T-cell (primary cell): ENCODE results near the gene VPS45. TPM values are rescaled to one million over a fixed set of nuclear protein-coding genes. Genes with fewer than 3 reads are reported as not detected.
A peak's percentile ranks its signal among the peaks of the same experiment; 100 is the strongest.

ENCODE experiments used
- ATAC-seq, 4 experiments: fragments of 200-7000 bp in 3 of 4; fragments of 150-1000 bp in 1 of 4; cut with Tn5 transposase; replicated peaks in 1 of 4; 1 replicate in 3 of 4; 2 replicates in 1 of 4; pipeline ENCODE4 v1.10.0; 2021; ENCODE audit warnings: moderate library complexity in 3 of 4, mild to moderate bottlenecking in 2 of 4, moderate number of reproducible peaks in 1 of 4
- CTCF ChIA-PET, 2 donors: fragments of 300-600 bp; sonication (Branson Sonifier 250); formaldehyde crosslinking; loops; one replicate each; lab custom pipeline; 2022; ENCODE audit warnings: antibody characterized with exemption in 2 of 2; lab: Charles Lee
- POLR2A ChIA-PET, 2 donors: fragments of 300-600 bp; sonication (Branson Sonifier 250); formaldehyde crosslinking; loops; one replicate each; lab custom pipeline; 2022; ENCODE audit warnings: antibody characterized with exemption in 2 of 2; lab: Charles Lee
- DNase-seq, 35 experiments: peaks; one replicate each; pipeline versions ENCODE4 v3.0.0 to v3.0.0-alpha.2; 2013 to 2023
- H3K27ac ChIP-seq: one replicate; pipeline ENCODE4 v1.5.1; 2013; ENCODE audit warnings: low read length
- H3K27me3 ChIP-seq, 2 experiments: replicated peaks in 1 of 2; 1 replicate in 1 of 2; 2 replicates in 1 of 2; pipeline versions ENCODE4 v1.6.1 to v1.7.0; 2013; ENCODE audit warnings: low read length in 1 of 2, mixed read lengths in 1 of 2; ENCODE audit not compliant: control insufficient read depth in 2 of 2, insufficient read depth in 2 of 2; ENCODE audit errors: extremely low read depth in 1 of 2
- H3K36me3 ChIP-seq, 2 donors: 1 replicate in 1 of 2; 2 replicates in 1 of 2; pipeline versions ENCODE4 v1.6.1 to v1.7.0; 2013; ENCODE audit warnings: low read length in 1 of 2; ENCODE audit not compliant: control insufficient read depth in 2 of 2, insufficient read depth in 1 of 2; ENCODE audit errors: extremely low read depth in 1 of 2
- H3K4me1 ChIP-seq, 2 experiments: 1 replicate in 1 of 2; 2 replicates in 1 of 2; pipeline versions ENCODE4 v1.6.1 to v1.7.0; 2013; ENCODE audit warnings: low read length in 2 of 2, mixed read lengths in 1 of 2; ENCODE audit not compliant: insufficient read depth in 2 of 2, control insufficient read depth in 1 of 2; ENCODE audit errors: extremely low read depth in 1 of 2
- H3K4me3 ChIP-seq, 2 donors: 1 replicate in 1 of 2; 2 replicates in 1 of 2; pipeline versions ENCODE4 v1.5.1 to v1.7.0; 2013; ENCODE audit warnings: mild to moderate bottlenecking in 2 of 2, low read length in 1 of 2, moderate library complexity in 1 of 2; ENCODE audit not compliant: control insufficient read depth in 1 of 2; ENCODE audit errors: extremely low read depth in 1 of 2
- H3K9me3 ChIP-seq: 2 replicates; pipeline ENCODE4 v1.7.0; 2013
- H3K27ac Mint-ChIP-seq, 2 donors: one replicate each; pipeline ENCODE4 v1.8.0; 2020 to 2021; ENCODE audit warnings: mild to moderate bottlenecking in 2 of 2, mixed read lengths in 2 of 2
- H3K27me3 Mint-ChIP-seq, 2 donors: one replicate each; pipeline ENCODE4 v1.8.0; 2021 to 2022; ENCODE audit warnings: mixed read lengths in 2 of 2
- H3K36me3 Mint-ChIP-seq: one replicate; pipeline ENCODE4 v1.8.0; 2021; ENCODE audit warnings: mixed read lengths
- H3K4me1 Mint-ChIP-seq, 3 donors: one replicate each; pipeline ENCODE4 v1.8.0; 2020 to 2022; ENCODE audit warnings: mixed read lengths in 3 of 3, mild to moderate bottlenecking in 1 of 3
- H3K4me3 Mint-ChIP-seq, 3 donors: one replicate each; pipeline ENCODE4 v1.8.0; 2020 to 2022; ENCODE audit warnings: mild to moderate bottlenecking in 3 of 3, mixed read lengths in 3 of 3, moderate library complexity in 3 of 3
- H3K9me3 Mint-ChIP-seq, 3 donors: one replicate each; pipeline ENCODE4 v1.8.0; 2020 to 2022; ENCODE audit warnings: mixed read lengths in 3 of 3
- WGBS: methylation state at CpG from one replicate; pipeline ENCODE4 v1.1.5; 2013; ENCODE audit warnings: missing lambda C conversion rate; ENCODE audit not compliant: insufficient coverage; 5-methylcytosine and 5-hydroxymethylcytosine counted together
- total RNA-seq, 35 experiments: library from RNA in 6 of 35; stranded (reverse) in 6 of 35; fragments of 120-200 nt in 1 of 35; gene quantifications; one replicate each; pipeline versions ENCODE4 v1.2.1 to v1.2.4 and lab custom pipeline; 2013 to 2026

Gene VPS45
- total RNA-seq, 5 donors from 2014 or later (not counting 1 experiment from before 2014, with no cell fraction given): 24.9 to 30.7 (median 28.0) TPM

- H3K4me1 Mint-ChIP-seq: peaks cover 4 to 27% (median 14%) of the 10 kb centered on the region in 3 donors
- H3K9me3 Mint-ChIP-seq: peaks cover 0 to 3% (median 0%) of the 10 kb centered on the region in 3 donors
- peak overlapping the region; percentile 0 to 3 for H3K27ac Mint-ChIP-seq
Observed at GRCh38 chr1:150121236-150121862, 53.8 kb downstream of the VPS45 start.

GRCh38 chr1:150126811-150127210 lies 59.2 kb downstream of the VPS45 start:
- POLR2A ChIA-PET: no interaction called here
- H3K4me1 Mint-ChIP-seq: peaks cover 4 to 9% (median 6%) of the 10 kb centered on the region in 3 donors
- WGBS: no CpG with 5 or more reads among the region's 2 CpGs

More at GRCh38 chr1:150121236-150121862, 53.8 kb downstream of the VPS45 start:
- Histone ChIP-seq H3K27me3 (no peaks in the 10 kb centered on the region), H3K4me3 (no peak overlapping the region), H3K4me1 (peaks cover 0 to 4% of the 10 kb centered on the region in 2 experiments), H3K9me3 (no peaks in the 10 kb centered on the region), H3K36me3 (no peaks in the 10 kb centered on the region), H3K27ac (no peak overlapping the region)
- DNase-seq: no peak
- Mint-ChIP-seq H3K36me3 (peaks cover 10% of the 10 kb centered on the region), H3K27me3 (no peaks in the 10 kb centered on the region), H3K4me3 (no peak overlapping the region)
- POLR2A ChIA-PET: interaction anchor here (0.6 to 0.7 kb wide), 2 partner anchors 11 to 16 kb away, joined by 3 read pairs; no protein-coding TSS in a partner anchor
- CTCF ChIA-PET: interaction anchor here in 1 of 2 donors (0.6 kb wide), 1 partner anchor 31 kb away, joined by 3 read pairs; no protein-coding TSS in a partner anchor
- no peak for ATAC-seq
- no CpG with 5 or more reads among the region's 1 CpG for WGBS

GRCh38 chr1:150127464-150127863 lies 59.9 kb downstream of the VPS45 start:
- Mint-ChIP-seq H3K4me1 (peaks cover 3 to 11% (median 6%) of the 10 kb centered on the region in 3 donors), H3K36me3 (peaks cover 11% of the 10 kb centered on the region), H3K27me3 (no peaks in the 10 kb centered on the region), H3K4me3 (no peak overlapping the region), H3K27ac (no peak overlapping the region), H3K9me3 (peaks cover 0 to 3% (median 0%) of the 10 kb centered on the region in 3 donors)
- ChIA-PET POLR2A (interaction anchor here in 1 of 2 donors (0.5 kb wide), 1 partner anchor 60 kb away, joined by 4 read pairs; no protein-coding TSS in a partner anchor), CTCF (interaction anchor here in 1 of 2 donors (0.5 to 1.7 kb wide), 2 partner anchors 23 to 40 kb away, joined by 4 to 5 read pairs; no protein-coding TSS in a partner anchor)
- H3K9me3 ChIP-seq: no peaks in the 10 kb centered on the region
- no peaks in the 10 kb centered on the region for H3K27me3 ChIP-seq
- no peaks in the 10 kb centered on the region for H3K4me1 ChIP-seq
- H3K27ac ChIP-seq: no peak overlapping the region
- H3K36me3 ChIP-seq: no peaks in the 10 kb centered on the region
- no peak for ATAC-seq
- H3K4me3 ChIP-seq: no peak overlapping the region
- no peak for DNase-seq

More at GRCh38 chr1:150126811-150127210, 59.2 kb downstream of the VPS45 start:
- H3K27ac ChIP-seq: no peak overlapping the region
- ATAC-seq (no peak), DNase-seq (no peak)
- CTCF ChIA-PET: interaction anchor here (0.6 to 1.7 kb wide), 2 partner anchors 22 to 853 kb away, joined by 3 to 5 read pairs; no protein-coding TSS in a partner anchor
- no peaks in the 10 kb centered on the region for H3K9me3 ChIP-seq
- no peak overlapping the region for H3K4me3 ChIP-seq
- H3K4me1 ChIP-seq: no peaks in the 10 kb centered on the region
- Mint-ChIP-seq H3K27ac (no peak overlapping the region), H3K9me3 (peaks cover 0 to 3% (median 0%) of the 10 kb centered on the region in 3 donors), H3K4me3 (no peak overlapping the region), H3K36me3 (peaks cover 14% of the 10 kb centered on the region), H3K27me3 (no peaks in the 10 kb centered on the region)
- no peaks in the 10 kb centered on the region for H3K27me3 ChIP-seq
- no peaks in the 10 kb centered on the region for H3K36me3 ChIP-seq

- Histone ChIP-seq H3K27ac (no peak overlapping the region), H3K9me3 (no peaks in the 10 kb centered on the region), H3K36me3 (no peaks in the 10 kb centered on the region), H3K27me3 (no peaks in the 10 kb centered on the region), H3K4me1 (no peaks in the 10 kb centered on the region), H3K4me3 (no peak overlapping the region)
- POLR2A ChIA-PET: interaction anchor here in 1 of 2 donors (0.6 kb wide), 1 partner anchor 33 kb away, joined by 3 read pairs; no protein-coding TSS in a partner anchor
- Mint-ChIP-seq H3K9me3 (peaks cover 0 to 2% (median 0%) of the 10 kb centered on the region in 3 donors), H3K27ac (no peak overlapping the region), H3K27me3 (no peaks in the 10 kb centered on the region), H3K4me3 (no peak overlapping the region), H3K36me3 (peaks cover 14% of the 10 kb centered on the region), H3K4me1 (peaks cover 6 to 11% (median 6%) of the 10 kb centered on the region in 3 donors)
- no peak for DNase-seq
- no peak for ATAC-seq
- 93% methylated on average over 3 of the region's 7 CpGs for WGBS
- CTCF ChIA-PET: interaction anchor here in 1 of 2 donors (1.7 kb wide), 1 partner anchor 23 kb away, joined by 5 read pairs; no protein-coding TSS in a partner anchor
Observed at GRCh38 chr1:150127868-150128267, 60.3 kb downstream of the VPS45 start.

GRCh38 chr1:150132372-150132771 lies 64.8 kb downstream of the VPS45 start:
- H3K36me3 ChIP-seq: no peaks in the 10 kb centered on the region
- no CpG with 5 or more reads among the region's 1 CpG for WGBS
- Mint-ChIP-seq H3K9me3 (no peaks in the 10 kb centered on the region), H3K36me3 (peaks cover 22% of the 10 kb centered on the region), H3K4me3 (no peak overlapping the region), H3K27ac (no peak overlapping the region), H3K4me1 (peaks cover 3 to 7% (median 6%) of the 10 kb centered on the region in 3 donors), H3K27me3 (no peaks in the 10 kb centered on the region)
- no peak overlapping the region for H3K27ac ChIP-seq
- H3K4me3 ChIP-seq: no peak overlapping the region
- no peaks in the 10 kb centered on the region for H3K4me1 ChIP-seq
- H3K9me3 ChIP-seq: no peaks in the 10 kb centered on the region
- ChIA-PET CTCF (no interaction called here), POLR2A (interaction anchor here in 1 of 2 donors (0.5 to 0.6 kb wide), 3 partner anchors 114 to 413 kb away, joined by 3 to 14 read pairs (median 3); no protein-coding TSS in a partner anchor)
- ATAC-seq (no peak), DNase-seq (no peak)
- H3K27me3 ChIP-seq: no peaks in the 10 kb centered on the region

GRCh38 chr1:150134537-150134936 lies 67.0 kb downstream of the VPS45 start:
- Histone ChIP-seq H3K4me1 (no peaks in the 10 kb centered on the region), H3K27ac (no peak overlapping the region), H3K4me3 (no peak overlapping the region), H3K27me3 (no peaks in the 10 kb centered on the region), H3K9me3 (no peaks in the 10 kb centered on the region), H3K36me3 (peaks cover 0 to 4% of the 10 kb centered on the region in 2 donors)
- H3K9me3 Mint-ChIP-seq: no peaks in the 10 kb centered on the region
- ChIA-PET CTCF (no interaction called here), POLR2A (no interaction called here)
- H3K4me1 Mint-ChIP-seq: peaks cover 0 to 7% (median 6%) of the 10 kb centered on the region in 3 donors
- WGBS: no CpG with 5 or more reads among the region's 1 CpG
- no peak overlapping the region for H3K27ac Mint-ChIP-seq
- DNase-seq (no peak), ATAC-seq (no peak)
- peaks cover 21% of the 10 kb centered on the region for H3K36me3 Mint-ChIP-seq
- no peaks in the 10 kb centered on the region for H3K27me3 Mint-ChIP-seq
- no peak overlapping the region for H3K4me3 Mint-ChIP-seq
